Duodenal mucosa (tissue), 2 donors: ENCODE results near the gene CERK.

ENCODE experiments used
- H3K27ac ChIP-seq: one replicate; pipeline ENCODE4 v1.7.0; 2013; ENCODE audit warnings: low read depth, low read length
- H3K27me3 ChIP-seq, 2 donors: one replicate each; pipeline ENCODE4 v1.7.0; 2013; ENCODE audit warnings: low read length in 2 of 2, control low read depth in 1 of 2; ENCODE audit not compliant: insufficient read depth in 2 of 2, control insufficient read depth in 1 of 2
- H3K36me3 ChIP-seq, 2 donors: one replicate each; pipeline ENCODE4 v1.7.0; 2013; ENCODE audit warnings: low read length in 2 of 2, control low read depth in 1 of 2; ENCODE audit not compliant: insufficient read depth in 2 of 2, control insufficient read depth in 1 of 2
- H3K4me1 ChIP-seq, 2 donors: one replicate each; pipeline ENCODE4 v1.7.0; 2013; ENCODE audit warnings: low read length in 2 of 2, control low read depth in 1 of 2; ENCODE audit not compliant: insufficient read depth in 2 of 2, control insufficient read depth in 1 of 2
- H3K4me3 ChIP-seq, 2 donors: one replicate each; pipeline ENCODE4 v1.7.0; 2013; ENCODE audit warnings: low read length in 2 of 2, low read depth in 1 of 2
- H3K9ac ChIP-seq, 2 donors: one replicate each; pipeline ENCODE4 v1.7.0; 2013; ENCODE audit warnings: low read length in 2 of 2, low read depth in 1 of 2
- H3K9me3 ChIP-seq, 2 donors: one replicate each; pipeline ENCODE4 v1.7.0; 2013; ENCODE audit warnings: low read length in 2 of 2, control low read depth in 1 of 2; ENCODE audit not compliant: control insufficient read depth in 1 of 2

CERK gene

DNA sequence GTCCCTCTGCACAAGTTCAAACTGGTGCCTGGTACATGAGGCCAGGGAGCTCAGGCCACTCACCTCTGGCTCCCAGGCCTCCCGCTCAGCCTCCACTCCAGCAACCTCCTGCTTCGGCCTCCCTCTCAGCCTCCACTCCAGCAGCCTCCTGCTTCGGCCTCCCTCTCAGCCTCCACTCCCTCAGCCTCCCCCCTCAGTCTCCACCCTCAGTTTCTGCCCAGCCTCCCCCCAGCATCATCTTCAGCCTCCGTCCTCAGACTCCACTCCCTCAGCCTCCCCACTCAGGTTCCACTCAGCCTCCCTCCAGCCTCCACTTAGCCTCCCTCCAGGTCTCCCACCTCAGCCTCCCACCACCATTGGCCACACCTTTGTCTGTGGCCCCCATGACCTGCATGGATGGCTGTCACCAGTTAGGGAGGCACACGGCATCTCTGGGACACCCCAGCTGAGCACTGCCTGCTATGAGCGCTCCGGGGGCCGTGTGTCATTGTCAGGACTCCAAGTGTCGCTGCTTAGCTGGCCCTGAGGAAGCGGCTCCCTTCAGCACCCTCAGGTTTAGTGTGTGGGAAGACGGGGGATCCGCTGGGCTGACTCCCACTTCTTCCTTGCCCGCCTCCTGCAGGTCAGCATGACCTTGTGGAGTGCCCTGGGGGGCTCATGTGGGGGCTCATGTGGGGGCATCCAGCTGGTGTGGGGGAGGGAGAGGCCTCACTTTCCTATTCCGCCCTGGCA lies 78.8 kb downstream of the CERK start:
- H3K27me3 ChIP-seq, result no peaks in the 10 kb centered on the region
- peaks cover 26 to 29% of the 10 kb centered on the region in 2 donors for H3K4me1 ChIP-seq
- no peak overlapping the region for H3K4me3 ChIP-seq
- no peak overlapping the region for H3K27ac ChIP-seq
- H3K9me3 ChIP-seq, result no peaks in the 10 kb centered on the region
- H3K36me3 ChIP-seq, result peaks cover 0 to 25% of the 10 kb centered on the region in 2 donors
- no peak overlapping the region for H3K9ac ChIP-seq

DNA sequence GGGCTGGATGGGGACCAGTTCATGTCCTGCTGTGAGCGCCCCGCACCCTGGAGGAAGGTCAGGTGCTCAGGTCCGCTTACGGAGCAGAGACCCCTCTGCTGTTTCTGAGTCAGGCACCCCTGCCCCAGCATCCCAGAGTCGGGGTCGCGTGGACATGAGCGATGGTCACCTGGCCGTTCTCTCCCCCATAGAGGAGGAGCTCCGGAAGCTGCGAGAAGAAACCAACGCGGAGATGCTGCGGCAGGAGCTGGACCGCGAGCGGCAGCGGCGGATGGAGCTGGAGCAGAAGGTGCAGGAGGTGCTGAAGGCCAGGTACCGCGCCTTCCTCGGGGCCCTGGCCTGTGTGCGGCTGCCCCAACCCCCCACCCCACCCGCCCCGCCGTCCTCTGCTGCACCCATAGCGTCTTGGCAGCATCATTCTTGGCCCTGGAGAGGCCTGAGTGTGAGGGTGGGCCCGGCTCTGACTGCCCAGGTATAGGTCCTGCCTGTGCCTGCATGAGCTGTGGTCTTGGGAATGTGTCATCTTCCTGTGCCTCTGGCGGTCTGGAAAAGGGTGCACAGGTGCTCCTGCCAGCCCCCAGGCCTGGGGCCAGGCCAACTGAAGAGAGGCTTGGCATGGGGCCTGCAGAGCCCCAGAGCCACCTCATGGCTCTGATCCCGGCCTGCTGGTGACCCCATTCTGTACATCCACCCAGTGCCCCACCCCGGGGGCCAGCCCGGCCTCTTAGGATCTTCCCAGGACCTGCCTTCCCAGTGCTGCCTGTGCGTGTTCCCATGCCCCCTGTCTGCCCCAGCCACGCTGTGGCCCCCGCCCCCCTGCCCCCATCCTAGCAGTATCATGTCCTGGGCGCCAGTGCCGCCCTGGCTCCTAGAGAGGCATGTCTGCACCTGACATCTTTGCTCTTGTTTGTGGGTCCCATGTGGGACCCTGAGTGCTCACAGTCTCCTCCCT lies 79.8 kb downstream of the CERK start:
- H3K27me3 ChIP-seq, result no peaks in the 10 kb centered on the region
- peaks cover 32 to 34% of the 10 kb centered on the region in 2 donors for H3K4me1 ChIP-seq

DNA sequence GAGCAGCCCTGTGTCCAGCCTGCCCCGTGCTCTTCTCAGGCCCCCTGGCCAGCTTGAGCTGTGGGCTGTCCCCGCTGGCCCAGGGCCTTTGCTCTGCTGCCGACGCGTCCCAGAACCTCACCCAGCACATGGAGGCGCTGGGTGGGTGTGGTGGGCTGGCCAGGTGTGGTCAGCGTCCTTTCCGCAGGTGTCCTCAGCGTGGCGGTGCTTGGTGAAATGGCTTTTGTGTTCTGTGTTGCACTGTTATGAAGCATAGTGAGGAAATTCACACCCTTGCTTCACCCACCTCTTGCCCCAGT lies 80.4 kb downstream of the CERK start:
- Histone ChIP-seq H3K27ac (no peak overlapping the region), H3K36me3 (peaks cover 0 to 9% of the 10 kb centered on the region in 2 donors), H3K4me1 (peaks cover 38 to 40% of the 10 kb centered on the region in 2 donors)

More for the DNA sequence above, 79.8 kb downstream of the CERK start:
- H3K4me3 ChIP-seq, result no peak overlapping the region
- H3K36me3 ChIP-seq, result peaks cover 0 to 15% of the 10 kb centered on the region in 2 donors
- H3K27ac ChIP-seq, result no peak overlapping the region
- H3K9me3 ChIP-seq, result no peaks in the 10 kb centered on the region
- no peak overlapping the region for H3K9ac ChIP-seq

DNA sequence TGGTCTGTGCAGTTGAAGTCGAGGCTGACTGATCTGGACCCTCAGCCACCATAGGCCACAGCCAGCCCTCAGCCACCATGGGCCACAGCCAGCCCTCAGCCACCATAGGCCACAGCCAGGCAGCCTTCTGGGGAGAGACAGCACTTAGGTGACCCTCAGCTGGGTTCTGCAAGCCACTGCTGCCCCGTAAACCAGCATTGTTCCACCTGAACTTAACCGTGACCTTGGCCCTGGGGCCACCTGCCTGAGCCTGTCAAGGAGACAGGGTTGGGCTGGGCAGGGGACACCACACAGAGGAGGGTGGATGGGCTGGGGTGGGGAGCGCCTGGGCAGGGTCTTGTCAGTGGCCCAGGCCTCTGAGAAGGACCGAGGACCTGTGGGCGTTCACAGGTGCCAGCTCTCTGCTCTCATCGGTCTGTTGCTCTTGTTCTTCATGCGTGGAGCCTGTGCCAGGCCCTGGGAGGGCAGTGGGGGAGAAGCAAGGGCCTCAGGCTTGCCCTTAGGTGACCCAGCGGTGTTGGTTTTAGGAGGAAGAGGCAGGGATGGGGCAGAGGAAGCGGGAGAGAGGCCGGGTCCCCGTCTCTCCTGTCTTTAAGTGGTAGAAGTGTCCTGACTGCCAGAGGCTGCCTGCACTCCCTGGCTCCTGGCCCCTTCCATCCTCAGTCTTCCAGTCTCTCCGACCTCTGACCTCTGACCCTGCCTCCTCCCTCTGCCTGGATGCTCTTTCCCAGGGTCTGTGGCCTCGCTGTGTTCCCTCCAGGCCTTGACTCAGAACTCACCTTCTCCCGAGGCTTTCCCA lies 81.0 kb downstream of the CERK start:
- H3K36me3 ChIP-seq, result peaks cover 0 to 8% of the 10 kb centered on the region in 2 donors
- no peaks in the 10 kb centered on the region for H3K9me3 ChIP-seq
- no peak overlapping the region for H3K27ac ChIP-seq
- H3K4me3 ChIP-seq, result no peak overlapping the region
- peaks cover 44% of the 10 kb centered on the region in 2 donors for H3K4me1 ChIP-seq
- H3K9ac ChIP-seq, result peak overlapping the region in 1 of 2 donors; percentile 10
- no peaks in the 10 kb centered on the region for H3K27me3 ChIP-seq

More for the DNA sequence above, 80.4 kb downstream of the CERK start:
- H3K9me3 ChIP-seq, result no peaks in the 10 kb centered on the region
- H3K4me3 ChIP-seq, result no peak overlapping the region
- H3K27me3 ChIP-seq, result no peaks in the 10 kb centered on the region
- no peak overlapping the region for H3K9ac ChIP-seq

DNA sequence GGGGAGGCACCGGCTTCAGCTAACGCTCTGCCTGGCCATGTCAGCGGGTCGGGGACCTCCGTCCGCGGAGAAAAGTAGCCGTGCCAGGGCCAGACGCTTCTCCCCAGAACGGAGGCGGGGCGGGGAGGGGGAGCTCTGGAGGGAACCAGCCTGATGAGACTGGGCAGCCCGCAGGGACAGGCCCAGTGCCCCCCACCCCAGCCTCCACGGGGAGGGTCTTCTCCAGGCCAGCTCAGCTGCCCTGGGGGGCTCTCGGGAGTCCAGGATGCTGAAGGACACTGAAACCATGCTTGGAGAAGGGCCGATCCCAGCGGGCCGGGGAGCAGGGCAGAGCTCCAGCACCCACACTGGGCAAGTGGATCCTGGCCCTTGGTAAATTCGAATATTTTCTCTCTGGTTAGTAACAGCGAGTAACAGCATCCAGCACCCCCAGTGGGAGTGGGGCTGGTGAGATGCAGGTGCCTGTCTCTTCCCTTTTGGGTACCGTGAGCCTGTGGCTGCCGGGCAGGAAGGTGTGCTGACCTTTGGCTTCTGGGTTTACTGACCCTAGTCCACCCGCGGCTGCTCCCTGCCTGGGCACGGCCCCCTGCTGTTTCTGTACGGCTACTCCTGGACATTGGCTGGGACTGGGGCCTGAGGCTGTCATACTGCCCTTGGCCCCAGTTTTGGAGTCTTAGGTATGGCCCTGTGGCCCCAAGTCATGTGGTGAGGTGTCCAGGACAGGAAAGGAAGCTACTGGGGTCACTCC lies 82.0 kb downstream of the CERK start:
- Histone ChIP-seq H3K9me3 (no peaks in the 10 kb centered on the region), H3K9ac (no peak overlapping the region), H3K27ac (no peak overlapping the region), H3K27me3 (no peaks in the 10 kb centered on the region), H3K4me3 (no peak overlapping the region), H3K4me1 (peaks cover 41% of the 10 kb centered on the region in 2 donors), H3K36me3 (peaks cover 0 to 8% of the 10 kb centered on the region in 2 donors)

DNA sequence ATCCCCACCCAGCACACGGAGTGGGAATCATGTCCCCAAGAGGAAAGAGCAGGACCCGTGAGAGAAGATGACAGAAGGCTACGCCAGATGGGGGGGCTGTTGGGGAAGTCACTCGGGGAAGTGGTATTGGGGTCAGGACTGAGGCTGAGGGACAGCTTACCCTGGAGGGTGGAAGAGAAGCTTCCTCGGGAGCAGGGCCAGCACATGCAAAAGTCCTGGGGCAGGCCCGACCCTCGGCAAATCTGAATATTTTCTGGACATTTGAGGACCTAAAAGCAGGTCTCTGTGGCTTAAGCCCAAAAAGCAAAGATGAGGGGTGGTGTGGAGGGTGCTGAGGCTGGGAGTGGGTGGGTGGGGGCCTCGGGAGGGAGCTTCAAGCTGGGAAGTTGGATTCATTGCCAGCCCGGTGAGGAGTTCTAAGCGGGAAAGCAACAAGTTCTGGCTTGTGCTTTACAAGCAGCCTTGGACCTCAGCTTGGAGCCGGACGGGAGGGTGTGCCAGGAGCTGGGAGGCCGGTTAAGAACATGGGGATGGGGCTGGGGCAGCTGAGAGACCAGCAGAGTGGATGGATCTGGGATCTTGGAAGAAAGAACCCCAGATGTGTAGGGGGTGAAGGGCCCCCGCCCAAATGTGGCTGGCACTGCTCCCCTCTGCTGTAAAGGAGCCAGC lies 83.0 kb downstream of the CERK start:
- Histone ChIP-seq H3K36me3 (peaks cover 0 to 8% of the 10 kb centered on the region in 2 donors), H3K9ac (no peak overlapping the region), H3K27ac (no peak overlapping the region), H3K27me3 (no peaks in the 10 kb centered on the region), H3K4me1 (peaks cover 31 to 39% of the 10 kb centered on the region in 2 donors), H3K4me3 (no peak overlapping the region), H3K9me3 (no peaks in the 10 kb centered on the region)

- H3K9ac ChIP-seq, result no peak overlapping the region
- no peaks in the 10 kb centered on the region for H3K27me3 ChIP-seq
- H3K4me1 ChIP-seq, result peaks cover 33 to 39% of the 10 kb centered on the region in 2 donors
- H3K27ac ChIP-seq, result no peak overlapping the region
- no peaks in the 10 kb centered on the region for H3K9me3 ChIP-seq
- H3K4me3 ChIP-seq, result no peak overlapping the region
- H3K36me3 ChIP-seq, result peaks cover 0 to 8% of the 10 kb centered on the region in 2 donors
Measured at GRCh38 chr22:46654426-46654825, 83.6 kb downstream of the CERK start.

GRCh38 chr22:46653596-46653995 lies 84.5 kb downstream of the CERK start:
- Histone ChIP-seq H3K27me3 (no peaks in the 10 kb centered on the region), H3K4me3 (peak overlapping the region in 1 of 2 donors; percentile 3), H3K4me1 (peaks cover 40 to 45% of the 10 kb centered on the region in 2 donors), H3K36me3 (no peaks in the 10 kb centered on the region), H3K27ac (no peak overlapping the region), H3K9me3 (no peaks in the 10 kb centered on the region), H3K9ac (no peak overlapping the region)

DNA sequence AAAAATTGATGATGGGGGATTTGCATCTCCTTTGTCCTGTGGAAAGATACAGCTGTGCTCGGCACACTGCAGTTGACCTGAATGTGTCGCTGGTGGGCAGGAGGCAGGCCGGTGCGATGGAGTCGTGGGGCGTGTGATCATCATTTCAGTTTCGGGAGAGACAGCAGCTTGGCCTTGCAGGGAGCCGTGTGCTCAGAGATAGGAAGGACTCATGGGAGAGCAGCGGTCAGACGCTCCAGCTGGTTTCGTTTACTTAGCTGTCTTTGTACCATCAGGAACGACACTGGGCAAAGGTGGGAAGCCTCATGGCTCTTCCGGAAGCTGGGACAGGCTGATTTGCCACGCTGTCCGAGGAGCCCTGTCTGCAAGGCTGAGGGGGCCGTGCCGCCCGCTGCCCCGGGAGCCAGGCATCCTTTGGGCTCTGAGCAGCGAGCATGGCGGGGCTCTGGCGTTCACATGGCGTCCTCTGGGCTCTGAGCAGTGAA lies 85.2 kb downstream of the CERK start:
- Histone ChIP-seq H3K27ac (no peak overlapping the region), H3K27me3 (no peaks in the 10 kb centered on the region), H3K9me3 (no peaks in the 10 kb centered on the region), H3K9ac (peak overlapping the region; percentile 10 to 14), H3K4me3 (peak overlapping the region; percentile 3 to 51), H3K4me1 (peaks cover 42 to 48% of the 10 kb centered on the region in 2 donors), H3K36me3 (no peaks in the 10 kb centered on the region)
